Lung (tissue), 12 donors: ENCODE measurements around the gene ART5. TPM values are rescaled to one million over a fixed set of nuclear protein-coding genes. Genes with fewer than 3 reads are reported as not detected.

Experiments
- ATAC-seq: fragments of 200-7000 bp; cut with Tn5 transposase; one replicate; pipeline ENCODE4 v1.9.1; 2020; ENCODE audit warnings: moderate number of reproducible peaks; ENCODE audit not compliant: insufficient read depth, low FRiP score
- DNase-seq, 3 donors: peaks; one replicate each; pipeline ENCODE4 v3.0.0-alpha.2; 2013 to 2017
- H3K27ac ChIP-seq, 2 donors: one replicate each; pipeline ENCODE4 v1.5.1; 2013; ENCODE audit warnings: mild to moderate bottlenecking in 2 of 2, moderate library complexity in 2 of 2, control low read depth in 1 of 2, inconsistent platforms in 1 of 2, low read depth in 1 of 2, low read length in 1 of 2
- H3K27me3 ChIP-seq, 3 donors: one replicate each; pipeline ENCODE4 v1.5.1; 2013; ENCODE audit warnings: low read length in 2 of 3; ENCODE audit not compliant: control insufficient read depth in 3 of 3, insufficient read depth in 3 of 3
- H3K36me3 ChIP-seq, 4 donors: one replicate each; pipeline ENCODE4 v1.5.1; 2013; ENCODE audit warnings: low read length in 4 of 4, mild to moderate bottlenecking in 1 of 4, moderate library complexity in 1 of 4; ENCODE audit not compliant: control insufficient read depth in 4 of 4, insufficient read depth in 4 of 4
- H3K4me1 ChIP-seq, 5 donors: one replicate each; pipeline ENCODE4 v1.5.1; 2013; ENCODE audit warnings: low read length in 5 of 5, mild to moderate bottlenecking in 2 of 5, moderate library complexity in 1 of 5; ENCODE audit not compliant: control insufficient read depth in 5 of 5, insufficient read depth in 5 of 5
- H3K4me3 ChIP-seq: one replicate; pipeline ENCODE4 v1.5.1; 2013; ENCODE audit warnings: mild to moderate bottlenecking, control low read depth, moderate library complexity
- H3K9ac ChIP-seq, 2 donors: one replicate each; pipeline ENCODE4 v1.5.1; 2013; ENCODE audit warnings: low read length in 2 of 2, control low read depth in 1 of 2; ENCODE audit not compliant: insufficient read depth in 1 of 2
- H3K9me3 ChIP-seq, 4 donors: one replicate each; pipeline ENCODE4 v1.5.1; 2013; ENCODE audit warnings: low read length in 3 of 4, mild to moderate bottlenecking in 1 of 4, moderate library complexity in 1 of 4; ENCODE audit not compliant: control insufficient read depth in 4 of 4, insufficient read depth in 3 of 4
- CTCF ChIP-seq: IDR thresholded peaks from 2 replicates; pipeline ENCODE4 v1.5.1; 2012; ENCODE audit warnings: mild to moderate bottlenecking; ENCODE audit errors: control extremely low read depth, extremely low read depth
- WGBS, 2 donors: extraction: QIAGEN DNeasy Blood & Tissue Kit; methylation state at CpG; one replicate each; pipeline ENCODE4 v1.1.7; 2013; 5-methylcytosine and 5-hydroxymethylcytosine counted together
- polyA plus RNA-seq, 2 donors: library from polyadenylated mRNA; stranded (reverse); fragments of 200-250 nt; gene quantifications; one replicate each; pipeline ENCODE4 v1.2.1, GENCODE V29; 2013
- total RNA-seq, 2 donors: library from RNA; depleted of rRNA in 1 of 2; stranded (reverse); fragments of >200 nt in 1 of 2; gene quantifications; one replicate each; pipeline ENCODE4 v1.2.1, GENCODE V29; 2014 to 2021
- donor health status: control.
- donor health status: control.
- donor health status: Bipolar disorder and iron deficiency.
- donor health status: healthy.
- donor health status: DM: yes; HTN: yes; CAD: no.

ART5 gene
- total and polyA plus RNA-seq, 4 donors = 0.08 to 1.7 (median 0.61) TPM

GRCh38 chr11:3615998-3616397, 25.8 kb downstream of the ART5 start:
- no peak for ATAC-seq

GRCh38 chr11:3614742-3615171, 27.0 kb downstream of the ART5 start:
- 32 to 44% methylated on average over 5 of the region's 5 CpGs for WGBS, 2 donors
- no peaks in the 10 kb centered on the region for H3K36me3 ChIP-seq
- H3K9ac ChIP-seq = no peak overlapping the region
- ATAC-seq (peak; percentile 31), DNase-seq (no peak)
- no peak for TF ChIP-seq CTCF
- peak overlapping the region in 1 of 2 donors; percentile 68 for H3K27ac ChIP-seq
- no peaks in the 10 kb centered on the region for H3K9me3 ChIP-seq
- no peaks in the 10 kb centered on the region for H3K27me3 ChIP-seq
- no peak overlapping the region for H3K4me3 ChIP-seq
- H3K4me1 ChIP-seq = peaks cover 0 to 6% (median 0%) of the 10 kb centered on the region in 5 donors

More at GRCh38 chr11:3615998-3616397, 25.8 kb downstream of the ART5 start:
- DNase-seq = no peak
- Histone ChIP-seq H3K36me3 (no peaks in the 10 kb centered on the region), H3K9me3 (no peaks in the 10 kb centered on the region), H3K9ac (no peak overlapping the region), H3K27me3 (no peaks in the 10 kb centered on the region), H3K4me1 (peaks cover 0 to 6% (median 0%) of the 10 kb centered on the region in 5 donors), H3K27ac (no peak overlapping the region), H3K4me3 (no peak overlapping the region)
- WGBS, 2 donors = 92 to 94% methylated on average over 6 of the region's 6 CpGs
- TF ChIP-seq CTCF = no peak

- 26 to 39% methylated on average over 10 of the region's 10 CpGs for WGBS, 2 donors
- Histone ChIP-seq H3K4me1 (peaks cover 0 to 6% (median 0%) of the 10 kb centered on the region in 5 donors), H3K27me3 (no peaks in the 10 kb centered on the region), H3K9me3 (no peaks in the 10 kb centered on the region), H3K27ac (peak overlapping the region in 1 of 2 donors; percentile 68), H3K4me3 (no peak overlapping the region), H3K36me3 (no peaks in the 10 kb centered on the region), H3K9ac (no peak overlapping the region)
- peak; percentile 63 for ATAC-seq
- no peak for DNase-seq
- no peak for TF ChIP-seq CTCF
Observed at GRCh38 chr11:3613998-3614741, 27.6 kb downstream of the ART5 start.
